Stimulated activated CD8-positive, alpha-beta memory T cell treated with anti-CD3 and anti-CD28 coated beads, Interleukin-15, amount 100 ng/mL, for 48 hours (primary cell): ENCODE measurements around the gene TMEM164.

Source experiments
- DNase-seq, 2 donors: peaks; one replicate each; pipeline ENCODE4 v3.0.0-alpha.2; 2020; ENCODE audit warnings: low read depth in 2 of 2

Gene TMEM164

DNA sequence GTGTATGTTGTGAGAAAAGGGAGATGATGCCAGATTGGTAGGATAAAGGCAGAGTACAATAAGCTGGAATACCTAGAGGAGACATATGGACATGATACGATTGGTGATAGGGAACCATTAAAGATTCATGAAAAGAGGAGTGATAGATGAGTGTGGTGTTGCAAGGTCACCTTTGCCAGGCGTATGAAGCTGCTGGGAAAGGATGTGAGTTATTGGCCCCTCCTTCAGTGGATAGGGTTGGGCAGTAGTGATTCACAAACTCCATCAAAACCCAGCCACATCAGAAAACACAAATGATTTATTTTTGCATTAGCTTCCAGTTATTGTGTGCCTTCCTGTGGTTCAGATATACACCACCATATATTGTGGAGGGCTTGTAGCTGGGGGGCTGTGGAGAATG, 34.3 kb downstream of the TMEM164 start:
- no peak for DNase-seq

GRCh38 chrX:110038900-110039299, 36.0 kb downstream of the TMEM164 start:
- no peak for DNase-seq

DNA sequence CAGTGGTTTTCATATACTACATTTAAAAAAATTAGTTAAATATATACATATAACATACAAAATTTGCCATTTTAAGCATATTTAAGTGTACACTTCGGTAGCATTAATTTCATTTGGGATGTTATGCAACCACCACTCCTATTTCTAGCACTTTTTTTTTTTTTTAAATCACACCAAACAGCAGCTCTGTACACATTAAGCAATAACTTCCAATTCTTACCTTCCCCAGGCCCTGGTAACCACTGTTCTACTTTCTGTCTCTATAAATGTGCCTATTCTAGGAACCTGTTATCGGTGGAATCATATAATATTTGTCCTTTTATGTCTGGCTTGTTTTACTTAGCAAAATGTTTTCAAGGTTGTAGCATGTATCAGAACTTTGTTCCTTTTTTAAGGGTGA, 39.1 kb downstream of the TMEM164 start:
- no peak for DNase-seq

- no peak for DNase-seq
Observed at GRCh38 chrX:110042496-110042895, 39.6 kb downstream of the TMEM164 start.

GRCh38 chrX:110043506-110043905, 40.6 kb downstream of the TMEM164 start:
- DNase-seq = no peak

DNA sequence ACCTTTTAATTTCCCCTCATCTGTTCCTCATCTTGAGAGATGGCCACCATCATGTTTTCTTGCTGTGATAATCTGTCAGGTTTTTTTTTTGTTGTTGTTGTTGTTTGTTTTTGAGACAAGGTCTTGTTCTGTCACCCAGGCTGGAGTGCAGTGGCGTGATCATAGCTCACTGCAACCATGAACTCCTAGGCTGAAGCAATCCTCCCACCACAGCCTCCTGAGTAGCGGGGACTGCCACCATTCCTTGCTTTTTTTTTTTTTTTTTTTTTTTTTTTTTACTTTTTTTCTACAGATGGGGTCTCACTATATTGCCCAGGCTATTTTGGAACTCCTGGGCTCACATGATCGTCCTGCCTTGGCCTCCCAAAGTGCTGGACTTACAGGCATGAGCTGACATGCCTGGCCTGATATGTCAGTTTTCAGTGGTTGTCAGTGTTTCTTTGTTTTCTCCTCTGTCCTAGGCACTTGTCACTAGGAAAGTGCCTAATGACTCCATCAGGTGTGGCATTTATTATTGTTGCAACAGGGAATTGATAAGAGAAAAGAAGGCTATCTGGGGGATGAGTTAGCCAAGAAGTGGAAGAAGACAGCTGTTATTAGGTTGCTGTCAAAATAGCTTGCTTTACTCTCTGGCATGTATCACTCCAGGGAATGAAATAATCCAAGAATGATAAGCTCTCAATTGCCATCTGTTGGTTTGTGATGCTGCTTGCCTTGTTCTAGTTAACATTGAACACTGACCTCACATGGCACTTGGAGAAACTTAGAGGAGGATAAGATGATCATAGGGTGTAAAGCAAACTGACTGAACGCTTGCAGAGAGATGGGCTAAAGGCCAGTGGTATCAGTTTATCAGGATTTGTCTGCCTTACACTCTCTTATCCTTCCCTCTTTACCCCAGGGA, 41.7 kb downstream of the TMEM164 start:
- DNase-seq = no peak

DNA sequence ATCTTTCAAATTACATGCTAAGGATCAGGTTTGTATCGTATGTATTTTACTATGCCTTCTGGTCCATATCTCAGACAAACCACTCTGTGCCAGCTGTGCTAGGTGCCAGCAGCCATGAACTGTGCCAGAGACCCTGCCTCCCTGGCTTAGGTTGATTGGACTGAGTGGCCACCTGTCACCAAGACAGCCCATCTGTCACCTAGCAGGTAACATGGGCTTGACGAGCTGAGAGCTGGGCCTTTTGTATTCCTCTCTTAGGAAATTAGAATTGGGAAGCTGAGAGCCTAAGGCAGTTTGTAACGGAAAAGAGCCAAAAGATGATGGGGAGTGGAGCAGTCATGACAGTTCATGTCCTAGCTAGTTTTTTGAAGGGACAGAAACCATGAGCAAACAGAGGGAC, 42.5 kb downstream of the TMEM164 start:
- no peak for DNase-seq

DNA sequence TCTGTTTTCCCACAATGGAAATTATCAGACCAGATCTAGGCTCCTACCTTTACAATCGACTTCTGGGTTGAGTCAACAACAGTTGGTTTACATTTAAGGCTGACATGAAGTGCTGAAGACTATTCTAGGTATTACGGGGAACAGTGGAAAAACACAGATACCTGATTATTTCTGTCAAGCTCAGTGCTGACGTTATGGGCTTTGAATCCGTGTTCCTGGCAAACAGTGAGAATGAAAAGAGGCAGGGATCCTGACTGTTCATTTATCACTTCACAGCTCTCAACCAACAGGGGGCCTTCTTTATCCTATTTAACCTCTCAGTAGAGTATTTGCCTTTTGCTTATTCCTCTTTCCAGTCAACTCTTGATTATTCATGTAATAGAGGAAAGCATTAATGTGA, 43.1 kb downstream of the TMEM164 start:
- no peak for DNase-seq

- no peak for DNase-seq
Observed at GRCh38 chrX:110046971-110047370, 44.1 kb downstream of the TMEM164 start.

GRCh38 chrX:110049096-110049495, 46.2 kb downstream of the TMEM164 start:
- DNase-seq = no peak

DNA sequence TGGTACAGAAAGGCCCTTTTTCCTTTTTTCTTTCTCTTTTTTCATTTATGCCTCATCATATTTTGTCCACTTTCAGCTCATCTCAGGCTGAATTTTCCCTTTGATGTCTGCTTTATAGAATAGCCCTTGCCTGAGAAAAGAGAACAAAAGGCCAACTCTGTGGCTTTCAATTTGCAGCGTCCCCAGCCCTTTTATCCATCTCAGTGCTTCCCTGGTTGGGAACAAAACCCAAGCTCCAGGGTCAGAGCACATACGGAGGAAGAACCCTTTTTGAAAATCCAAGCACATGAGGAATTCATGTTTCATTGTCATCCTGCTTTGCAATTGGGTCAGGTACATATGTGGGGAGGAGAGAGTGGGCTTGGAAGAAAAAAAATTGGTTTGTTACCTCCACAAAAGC, 47.5 kb downstream of the TMEM164 start:
- DNase-seq = no peak

DNA sequence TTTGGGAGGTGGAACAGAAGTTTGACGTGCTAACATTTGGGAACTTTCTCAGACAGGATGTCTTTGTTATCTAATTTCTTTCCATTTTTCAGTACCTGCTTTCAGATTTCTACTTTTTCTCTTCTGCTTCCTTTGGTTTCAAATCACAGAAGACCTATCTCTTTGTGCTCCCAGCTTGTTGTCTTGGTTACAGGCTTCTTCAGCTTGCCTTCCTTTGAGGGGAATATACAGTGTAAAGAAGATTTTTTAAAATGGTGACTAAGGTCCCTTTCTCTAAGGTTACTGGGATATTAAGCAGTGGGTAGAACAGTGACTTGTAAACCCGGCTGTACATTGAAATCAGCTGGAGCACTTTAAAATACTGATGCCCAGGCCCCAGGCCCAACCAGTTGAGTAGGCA, 48.0 kb downstream of the TMEM164 start:
- DNase-seq = no peak

- DNase-seq = no peak
Observed at GRCh38 chrX:110051559-110051958, 48.6 kb downstream of the TMEM164 start.

- DNase-seq = no peak
Observed at GRCh38 chrX:110052303-110052702, 49.4 kb downstream of the TMEM164 start.

- DNase-seq = no peak
Observed at GRCh38 chrX:110053453-110053852, 50.5 kb downstream of the TMEM164 start.

DNA sequence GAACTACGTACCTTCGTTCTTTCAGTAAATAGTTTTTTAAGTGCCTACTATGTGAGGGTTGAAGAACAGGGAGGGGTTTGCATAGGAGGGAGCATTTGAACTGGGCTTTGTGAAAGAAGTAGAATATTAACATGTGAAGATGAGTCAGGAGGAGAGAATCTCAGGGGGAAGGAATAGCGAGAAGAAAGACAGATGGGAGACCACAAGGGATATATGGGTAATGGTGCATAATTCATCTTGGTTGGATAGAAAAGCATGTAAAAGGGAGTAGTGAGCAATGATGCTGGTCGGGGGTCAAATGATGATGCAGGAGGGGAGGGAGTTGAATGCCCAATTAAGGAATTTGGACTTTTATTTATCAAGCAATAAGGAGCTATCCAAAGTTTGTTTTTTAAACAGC, 52.7 kb downstream of the TMEM164 start:
- no peak for DNase-seq

- DNase-seq = no peak
Observed at GRCh38 chrX:110056419-110056818, 53.5 kb downstream of the TMEM164 start.

GRCh38 chrX:110059410-110059809, 56.5 kb downstream of the TMEM164 start:
- DNase-seq = no peak

DNA sequence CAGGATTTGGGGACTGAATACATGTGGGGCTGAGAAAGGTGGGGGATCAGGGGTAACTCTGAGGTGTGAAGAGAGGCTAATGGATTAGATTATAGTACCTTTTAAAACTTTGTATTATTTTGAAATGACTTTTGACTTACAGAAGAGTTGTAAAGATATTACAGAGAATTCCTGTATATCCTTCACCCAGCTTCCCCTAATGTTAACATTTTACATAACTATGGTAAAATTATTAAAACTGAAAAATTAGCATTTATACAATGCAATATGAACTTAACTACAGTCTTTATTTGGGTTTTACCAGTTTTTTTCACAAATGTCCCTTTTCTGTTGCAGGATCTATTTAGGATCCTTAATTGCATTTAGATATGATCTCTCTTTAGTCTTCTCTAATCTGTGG, 57.4 kb downstream of the TMEM164 start:
- no peak for DNase-seq

- DNase-seq = no peak
Observed at GRCh38 chrX:110060846-110061537, 58.1 kb downstream of the TMEM164 start.

DNA sequence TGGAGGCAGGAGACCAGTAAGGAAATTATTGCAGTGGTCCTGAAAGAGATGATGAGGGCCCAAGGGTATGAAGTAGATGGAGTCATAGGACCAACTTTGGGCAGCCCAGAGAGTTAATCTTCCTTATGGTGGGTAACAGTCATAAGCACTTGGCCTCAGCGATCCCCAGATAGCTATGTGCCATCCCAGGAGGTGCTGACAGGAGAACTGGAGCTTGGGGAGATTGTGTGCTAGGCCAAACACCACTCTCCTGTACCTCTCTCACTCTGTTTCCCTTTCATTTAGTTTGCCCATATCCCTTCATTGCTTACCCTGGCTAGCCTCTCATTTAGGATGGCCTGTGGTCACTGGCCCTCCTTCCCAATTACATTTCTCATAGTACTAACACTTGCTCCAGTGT, 60.0 kb downstream of the TMEM164 start:
- DNase-seq = no peak

DNA sequence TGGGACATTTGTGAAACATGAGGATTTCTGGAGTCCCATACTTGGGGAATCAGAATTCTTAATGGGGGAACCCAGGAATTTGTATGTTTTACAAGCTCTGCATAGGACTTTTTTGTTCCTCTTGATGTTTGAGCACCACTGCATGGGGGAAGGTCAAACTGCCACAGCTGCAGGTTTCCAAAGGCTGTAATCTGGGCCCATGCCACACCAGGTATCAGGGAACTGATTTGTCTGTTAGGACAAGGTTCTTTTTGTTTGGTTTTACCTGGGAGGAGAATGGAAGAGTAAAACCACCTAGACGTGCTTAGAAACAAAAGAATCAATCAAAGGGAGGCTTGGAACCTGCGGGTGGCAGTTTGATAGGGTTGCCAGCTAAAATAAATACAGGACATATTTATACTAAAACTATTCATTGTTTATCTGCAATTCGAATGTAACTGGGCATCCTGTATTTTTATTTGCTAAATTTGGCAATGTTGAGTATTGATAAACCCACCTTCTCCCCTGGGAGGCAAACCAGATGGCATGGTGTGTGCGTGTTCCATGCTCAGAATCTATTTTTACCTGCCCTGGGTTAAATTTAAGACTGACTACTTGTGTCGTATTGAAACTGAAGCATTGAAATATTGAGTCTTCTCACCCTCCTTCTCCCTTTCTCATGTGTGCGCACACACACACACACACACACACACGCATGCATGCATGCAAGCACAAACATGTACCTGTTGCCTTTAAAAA, 63.7 kb downstream of the TMEM164 start:
- DNase-seq = no peak

DNA sequence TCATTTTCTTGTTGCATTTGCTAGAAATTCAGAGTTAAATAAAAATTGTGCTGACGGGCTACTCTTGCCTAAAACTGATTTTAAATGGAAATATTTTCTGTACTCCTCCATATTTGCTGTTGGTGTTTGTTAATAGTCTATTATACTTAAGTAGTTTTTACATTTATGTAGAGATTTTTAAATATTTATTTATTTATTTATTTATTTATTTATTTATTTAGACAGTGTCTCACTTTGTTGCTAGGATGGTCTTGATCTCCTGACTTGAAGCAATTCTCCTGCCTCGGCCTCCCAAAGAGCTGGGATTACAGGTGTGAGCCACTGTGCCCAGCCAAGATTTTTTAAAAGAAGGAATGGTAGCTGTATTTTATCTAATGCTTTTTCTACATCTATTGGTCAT, 68.1 kb downstream of the TMEM164 start:
- DNase-seq = no peak
